PC-9 (cell line): Measurements from ENCODE around the gene TRIM77.
"Not testable (repeated sequence)": the region's sequence is repeated elsewhere in the genome, so short reads cannot be mapped to it uniquely, and the experiment has no call there.

Source experiments
- EZH2 ChIP-seq: fragments of 200-600 bp; sonication (generic); IDR thresholded peaks from 2 replicates; pipeline ENCODE4 v1.8.0; 2017; ENCODE audit warnings: antibody characterized with exemption, low read depth
- TF ChIP-seq, protein P1 (sequence below): fragments of 200-600 bp; sonication (generic); conservative IDR thresholded peaks from 2 replicates; pipeline ENCODE4 v1.6.1; 2017; ENCODE audit warnings: mixed run types, antibody characterized with exemption, mild to moderate bottlenecking, moderate library complexity

DNA sequence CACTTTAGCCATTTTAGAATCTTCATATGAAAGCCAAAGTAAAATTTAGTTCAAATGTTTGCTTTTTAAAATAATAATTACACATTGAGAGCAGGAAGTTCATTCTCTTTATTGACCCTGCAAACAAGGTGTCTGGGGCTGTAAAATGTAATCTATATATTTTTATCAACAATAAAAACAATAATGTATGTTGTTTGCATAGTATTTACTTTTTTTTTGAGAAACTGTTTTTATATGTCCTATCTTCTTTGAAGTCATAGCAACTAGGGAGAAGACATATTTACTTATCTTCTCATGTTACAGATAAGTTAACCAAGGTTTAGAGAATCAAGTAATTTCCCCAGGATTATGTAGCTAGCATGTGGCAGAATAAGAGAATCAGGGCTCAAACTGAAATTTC, 37.6 kb upstream of the TRIM77 start:
- TF ChIP-seq, protein P1, sequence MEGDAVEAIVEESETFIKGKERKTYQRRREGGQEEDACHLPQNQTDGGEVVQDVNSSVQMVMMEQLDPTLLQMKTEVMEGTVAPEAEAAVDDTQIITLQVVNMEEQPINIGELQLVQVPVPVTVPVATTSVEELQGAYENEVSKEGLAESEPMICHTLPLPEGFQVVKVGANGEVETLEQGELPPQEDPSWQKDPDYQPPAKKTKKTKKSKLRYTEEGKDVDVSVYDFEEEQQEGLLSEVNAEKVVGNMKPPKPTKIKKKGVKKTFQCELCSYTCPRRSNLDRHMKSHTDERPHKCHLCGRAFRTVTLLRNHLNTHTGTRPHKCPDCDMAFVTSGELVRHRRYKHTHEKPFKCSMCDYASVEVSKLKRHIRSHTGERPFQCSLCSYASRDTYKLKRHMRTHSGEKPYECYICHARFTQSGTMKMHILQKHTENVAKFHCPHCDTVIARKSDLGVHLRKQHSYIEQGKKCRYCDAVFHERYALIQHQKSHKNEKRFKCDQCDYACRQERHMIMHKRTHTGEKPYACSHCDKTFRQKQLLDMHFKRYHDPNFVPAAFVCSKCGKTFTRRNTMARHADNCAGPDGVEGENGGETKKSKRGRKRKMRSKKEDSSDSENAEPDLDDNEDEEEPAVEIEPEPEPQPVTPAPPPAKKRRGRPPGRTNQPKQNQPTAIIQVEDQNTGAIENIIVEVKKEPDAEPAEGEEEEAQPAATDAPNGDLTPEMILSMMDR = not testable (repeated sequence)
- TF ChIP-seq EZH2 = not testable (repeated sequence)
